ENCODE results near the gene OGDH.
"Not testable (repeated sequence)": the region's sequence is repeated elsewhere in the genome, so short reads cannot be mapped to it uniquely, and the experiment has no call there.

Gene OGDH

GRCh38 chr7:44606341-44607140, at the start of gene OGDH:
Gene OGDH, plus strand, starts transcription at chr7:44606627. Its CDS starts 17,717 bp downstream, at chr7:44624344.
- no peak for TF ChIP-seq CTCF (IDR thresholded peaks at IDR 0.05; ENCODE audit: low read depth, low read length, missing control alignments)
- H3K4me3 ChIP-seq (ENCODE audit: low read depth, low read length), result peak within 1 kb of the TSS; percentile 96
- DNase-seq (ENCODE audit: low read depth), result peak; percentile 96

- DNase-seq (ENCODE audit: low read depth), result no peak
- TF ChIP-seq CTCF (IDR thresholded peaks at IDR 0.05; ENCODE audit: low read depth, low read length, missing control alignments), result no peak
- H3K4me3 ChIP-seq (ENCODE audit: low read depth, low read length), result no peak overlapping the region
Observed at GRCh38 chr7:44557485-44557884, 48.9 kb upstream of the OGDH start.

- DNase-seq (ENCODE audit: low read depth), result no peak
- no peak overlapping the region for H3K4me3 ChIP-seq (ENCODE audit: low read depth, low read length)
- no peak for TF ChIP-seq CTCF (IDR thresholded peaks at IDR 0.05; ENCODE audit: low read depth, low read length, missing control alignments)
Observed at GRCh38 chr7:44559485-44559884, 46.9 kb upstream of the OGDH start.

- no peak overlapping the region for H3K4me3 ChIP-seq (ENCODE audit: low read depth, low read length)
- TF ChIP-seq CTCF (IDR thresholded peaks at IDR 0.05; ENCODE audit: low read depth, low read length, missing control alignments), result no peak
- DNase-seq (ENCODE audit: low read depth), result no peak
Observed at GRCh38 chr7:44561481-44561880, 44.9 kb upstream of the OGDH start.

- DNase-seq (ENCODE audit: low read depth), result no peak
- no peak overlapping the region for H3K4me3 ChIP-seq (ENCODE audit: low read depth, low read length)
- no peak for TF ChIP-seq CTCF (IDR thresholded peaks at IDR 0.05; ENCODE audit: low read depth, low read length, missing control alignments)
Observed at GRCh38 chr7:44561962-44562621, 44.3 kb upstream of the OGDH start.

- H3K4me3 ChIP-seq (ENCODE audit: low read depth, low read length); DNase-seq (ENCODE audit: low read depth): not testable (repeated sequence)
Observed at GRCh38 chr7:44562622-44562962, 43.8 kb upstream of the OGDH start.

- H3K4me3 ChIP-seq (ENCODE audit: low read depth, low read length), result no peak overlapping the region
- no peak for TF ChIP-seq CTCF (IDR thresholded peaks at IDR 0.05; ENCODE audit: low read depth, low read length, missing control alignments)
- DNase-seq (ENCODE audit: low read depth), result no peak
Observed at GRCh38 chr7:44563171-44563679, 43.2 kb upstream of the OGDH start.
